B cell (primary cell): ENCODE data around the gene ARFGAP3. TPM values are rescaled to one million over a fixed set of nuclear protein-coding genes. Genes with fewer than 3 reads are reported as not detected.

Experiments used
- ATAC-seq: fragments of 200-7000 bp; cut with Tn5 transposase; one replicate; pipeline ENCODE4 v1.10.0; 2021; ENCODE audit warnings: low read depth, mild to moderate bottlenecking, moderate number of reproducible peaks, moderate library complexity
- CTCF ChIA-PET: fragments of 350-600 bp; sonication (Branson Sonifier 250); formaldehyde crosslinking; loops from one replicate; lab custom pipeline; 2021; ENCODE audit warnings: antibody characterized with exemption, inconsistent platforms; lab: Charles Lee
- POLR2A ChIA-PET: fragments of 350-600 bp; sonication (Branson Sonifier 250); formaldehyde crosslinking; loops from one replicate; lab custom pipeline; 2021; ENCODE audit warnings: antibody characterized with exemption; lab: Charles Lee
- DNase-seq: peaks from one replicate; pipeline ENCODE4 v3.0.0; 2013
- H2AFZ ChIP-seq: 2 replicates; pipeline ENCODE4 v1.6.1; 2012; ENCODE audit warnings: mild to moderate bottlenecking, low read depth, low read length; ENCODE audit not compliant: insufficient read depth, poor library complexity, severe bottlenecking
- H3K27ac ChIP-seq, 2 donors: 1 replicate in 1 of 2; 2 replicates in 1 of 2; pipeline ENCODE4 v1.5.1; 2012 to 2013; ENCODE audit warnings: low read length in 2 of 2, mild to moderate bottlenecking in 2 of 2, moderate library complexity in 1 of 2
- H3K27me3 ChIP-seq, 4 experiments: fragments of 200-600 bp in 1 of 4; sonication (generic) in 1 of 4; replicated peaks in 1 of 4; 1 replicate in 2 of 4; 2 replicates in 2 of 4; pipeline versions ENCODE4 v1.6.1 to v1.7.0; 2013 to 2016; ENCODE audit warnings: low read length in 3 of 4, mild to moderate bottlenecking in 2 of 4, mixed read lengths in 1 of 4, moderate library complexity in 1 of 4; ENCODE audit not compliant: insufficient read depth in 4 of 4, control insufficient read depth in 3 of 4; ENCODE audit errors: control extremely low read depth in 1 of 4
- H3K36me3 ChIP-seq, 2 experiments: replicated peaks in 1 of 2; 1 replicate in 1 of 2; 2 replicates in 1 of 2; pipeline versions ENCODE4 v1.6.1 to v1.7.1; 2013; ENCODE audit warnings: low read length in 1 of 2; ENCODE audit not compliant: insufficient read depth in 2 of 2, control insufficient read depth in 1 of 2; ENCODE audit errors: control extremely low read depth in 1 of 2, extremely low read depth in 1 of 2
- H3K4me1 ChIP-seq, 2 donors: fragments of 200-600 bp in 1 of 2; sonication (generic) in 1 of 2; 1 replicate in 1 of 2; 2 replicates in 1 of 2; pipeline versions ENCODE4 v1.5.1 to v1.6.1; 2013 to 2017; ENCODE audit warnings: low read length in 2 of 2; ENCODE audit not compliant: control insufficient read depth in 2 of 2, insufficient read depth in 2 of 2
- H3K4me2 ChIP-seq: replicated peaks from 2 replicates; pipeline ENCODE3; 2012; ENCODE audit warnings: mild to moderate bottlenecking, low read depth, low read length; ENCODE audit not compliant: poor library complexity, severe bottlenecking
- H3K4me3 ChIP-seq, 5 experiments: fragments of 200-600 bp in 1 of 5; sonication (generic) in 1 of 5; 1 replicate in 3 of 5; 2 replicates in 2 of 5; pipeline versions ENCODE4 v1.5.1 to v1.7.0; 2011 to 2016; ENCODE audit warnings: low read length in 4 of 5, mild to moderate bottlenecking in 4 of 5, low read depth in 2 of 5, control low read depth in 1 of 5, moderate library complexity in 1 of 5; ENCODE audit not compliant: insufficient read depth in 1 of 5; ENCODE audit errors: control extremely low read depth in 1 of 5, extremely low read depth in 1 of 5
- H3K79me2 ChIP-seq: fragments of 200-600 bp; sonication (generic); one replicate; pipeline ENCODE4 v1.6.0; 2016; ENCODE audit warnings: low read length; ENCODE audit not compliant: control insufficient read depth, insufficient read depth
- H3K9ac ChIP-seq: fragments of 200-600 bp; sonication (generic); 2 replicates; pipeline ENCODE4 v1.6.1; 2017; ENCODE audit warnings: mild to moderate bottlenecking, low read length, moderate library complexity
- H3K9me3 ChIP-seq, 3 donors: one replicate each; pipeline versions ENCODE4 v1.6.1 to v1.7.1; 2013; ENCODE audit warnings: low read length in 2 of 3; ENCODE audit not compliant: control insufficient read depth in 2 of 3, insufficient read depth in 1 of 3; ENCODE audit errors: control extremely low read depth in 1 of 3
- H4K20me1 ChIP-seq: 2 replicates; pipeline ENCODE4 v1.6.0; 2012; ENCODE audit warnings: mild to moderate bottlenecking, low read length; ENCODE audit not compliant: insufficient read depth, control insufficient read depth, poor library complexity, severe bottlenecking
- H3K27ac Mint-ChIP-seq: one replicate; pipeline ENCODE4 v1.8.0; 2021; ENCODE audit warnings: mixed read lengths
- H3K27me3 Mint-ChIP-seq: one replicate; pipeline ENCODE4 v1.8.0; 2021; ENCODE audit warnings: mixed read lengths
- H3K4me1 Mint-ChIP-seq: one replicate; pipeline ENCODE4 v1.8.0; 2021; ENCODE audit warnings: mixed read lengths
- H3K4me3 Mint-ChIP-seq: one replicate; pipeline ENCODE4 v1.8.0; 2021; ENCODE audit warnings: mixed read lengths
- H3K9me3 Mint-ChIP-seq: one replicate; pipeline ENCODE4 v1.8.0; 2022; ENCODE audit warnings: mixed read lengths; ENCODE audit not compliant: insufficient read depth
- CTCF ChIP-seq: fragments of 200-600 bp; IDR thresholded peaks from one replicate; pipeline ENCODE4 v1.8.0; 2022; ENCODE audit warnings: antibody characterized with exemption, mild to moderate bottlenecking
- EZH2 ChIP-seq: IDR thresholded peaks from 2 replicates; pipeline ENCODE4 v1.6.1; 2012; ENCODE audit warnings: borderline replicate concordance, low read depth, mild to moderate bottlenecking, moderate library complexity, low read length; ENCODE audit not compliant: insufficient read depth, poor library complexity, severe bottlenecking
- WGBS: methylation state at CpG from one replicate; pipeline ENCODE4 v1.1.5; 2013; ENCODE audit warnings: missing lambda C conversion rate; ENCODE audit not compliant: insufficient coverage; 5-methylcytosine and 5-hydroxymethylcytosine counted together
- intact Hi-C: fragments of 100-400 bp; cut with micrococcal nuclease; formaldehyde crosslinking; loops from one replicate; pipeline ENCODE4 v1.10.0; 2022
- polyA plus RNA-seq: library from polyadenylated mRNA; depleted of rRNA; stranded (reverse); fragments of >200 nt; gene quantifications from 2 replicates; pipeline ENCODE4 v1.2.3, GENCODE V29; 2012
- total RNA-seq, 2 donors: library from RNA; stranded (reverse); fragments of 120-200 nt in 1 of 2; gene quantifications; 1 replicate in 1 of 2; 2 replicates in 1 of 2; pipeline versions ENCODE4 v1.2.3 to v1.2.4, GENCODE V29; 2013 to 2022

The ARFGAP3 gene
- total and polyA plus RNA-seq, 2 donors (not counting 1 experiment from before 2014, with no cell fraction given): 10.7 to 33.2 TPM

DNA sequence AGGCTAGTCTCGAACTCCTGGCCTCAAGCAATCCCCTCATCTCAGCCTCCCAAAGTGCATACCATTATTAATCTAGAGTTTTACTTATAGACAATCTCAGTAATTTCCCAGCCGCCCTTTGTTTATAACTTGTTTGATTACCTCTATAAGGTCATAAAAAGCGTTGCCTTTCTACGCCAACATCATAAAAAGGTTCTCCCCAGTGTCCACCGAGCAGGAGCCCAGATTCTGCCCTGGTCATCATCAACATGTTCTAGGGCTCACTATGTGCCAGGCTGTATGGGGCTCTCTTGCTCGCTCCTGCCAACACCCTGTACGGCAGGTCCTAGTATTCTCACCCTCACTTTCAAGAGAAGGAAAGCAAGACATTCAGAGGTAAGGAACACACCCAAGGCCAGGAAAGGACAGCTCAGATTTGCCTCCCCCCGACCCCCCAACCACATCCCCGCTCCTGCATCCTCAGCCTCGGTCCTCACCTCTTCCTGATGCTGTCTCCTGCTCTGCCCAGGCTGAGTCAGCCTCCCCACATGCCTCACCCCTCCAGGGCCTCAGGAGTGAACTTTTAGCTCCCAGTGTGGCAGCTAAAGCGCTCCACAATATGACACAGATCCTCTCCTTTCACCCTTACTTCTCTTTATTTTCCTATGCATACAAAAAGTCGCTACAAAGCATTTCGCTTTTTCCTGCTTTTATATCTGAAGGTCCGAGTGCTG is 14.3 kb downstream of the ARFGAP3 start:
- Histone ChIP-seq H4K20me1 (no peaks in the 10 kb centered on the region), H3K27ac (no peak overlapping the region), H3K9ac (no peak overlapping the region), H3K4me1 (no peaks in the 10 kb centered on the region), H3K36me3 (peaks cover 0 to 38% of the 10 kb centered on the region in 2 experiments), H2AFZ (no peak overlapping the region), H3K4me3 (no peak overlapping the region), H3K4me2 (no peak overlapping the region), H3K9me3 (no peaks in the 10 kb centered on the region), H3K79me2 (peaks cover 9% of the 10 kb centered on the region), H3K27me3 (no peaks in the 10 kb centered on the region)
- no peak for ATAC-seq
- WGBS: 87% methylated on average over 13 of the region's 14 CpGs
- Mint-ChIP-seq H3K9me3 (no peaks in the 10 kb centered on the region), H3K27ac (no peak overlapping the region), H3K4me3 (no peak overlapping the region), H3K4me1 (peaks cover 2% of the 10 kb centered on the region), H3K27me3 (no peaks in the 10 kb centered on the region)
- POLR2A ChIA-PET: no interaction called here
- no peak for TF ChIP-seq CTCF
- TF ChIP-seq EZH2: no peak
- no peak for DNase-seq
- intact Hi-C loops: no loop called here
- CTCF ChIA-PET: interaction anchor here (0.7 kb wide), 1 partner anchor 22 kb away, joined by 3 read pairs; no protein-coding TSS in a partner anchor

- intact Hi-C loops: no loop called here
- Histone ChIP-seq H3K4me1 (no peaks in the 10 kb centered on the region), H3K36me3 (peaks cover 0 to 35% of the 10 kb centered on the region in 2 experiments), H3K27ac (no peak overlapping the region), H3K9ac (no peak overlapping the region), H2AFZ (no peak overlapping the region), H3K27me3 (no peaks in the 10 kb centered on the region), H3K4me2 (no peak overlapping the region), H4K20me1 (no peaks in the 10 kb centered on the region), H3K79me2 (peaks cover 9% of the 10 kb centered on the region), H3K4me3 (no peak overlapping the region), H3K9me3 (no peaks in the 10 kb centered on the region)
- Mint-ChIP-seq H3K4me1 (peaks cover 2% of the 10 kb centered on the region), H3K27me3 (no peaks in the 10 kb centered on the region), H3K27ac (no peak overlapping the region), H3K9me3 (no peaks in the 10 kb centered on the region), H3K4me3 (no peak overlapping the region)
- no peak for ATAC-seq
- no peak for DNase-seq
- TF ChIP-seq CTCF: no peak
- TF ChIP-seq EZH2: no peak
- 100% methylated on average over 1 of the region's 3 CpGs for WGBS
- ChIA-PET POLR2A (interaction anchor here (0.7 kb wide), 1 partner anchor 149 kb away, joined by 7 read pairs; no protein-coding TSS in a partner anchor), CTCF (interaction anchor here (0.6 to 1.7 kb wide), 5 partner anchors 9 to 210 kb away, joined by 3 to 5 read pairs (median 4); no protein-coding TSS in a partner anchor)
Measured at GRCh38 chr22:42841444-42841843, 15.6 kb downstream of the ARFGAP3 start.
